Uterus (tissue), 2 donors: ENCODE data around the gene RBM12.

Experiments
- POLR2A ChIP-seq, 2 donors: fragments of 450-650 bp; IDR thresholded peaks; one replicate each; pipeline ENCODE4 v1.6.1; 2016; ENCODE audit warnings: antibody characterized with exemption in 2 of 2, mild to moderate bottlenecking in 1 of 2, moderate library complexity in 1 of 2
- TF ChIP-seq, protein P1 (sequence below), 4 experiments: fragments of 200-600 bp in 2 of 4; fragments of 450-650 bp in 2 of 4; sonication (generic) in 2 of 4; IDR thresholded peaks; one replicate each; pipeline ENCODE4 v1.5.1; 2016 to 2019; ENCODE audit warnings: antibody characterized with exemption in 4 of 4, mild to moderate bottlenecking in 2 of 4, moderate library complexity in 1 of 4

DNA sequence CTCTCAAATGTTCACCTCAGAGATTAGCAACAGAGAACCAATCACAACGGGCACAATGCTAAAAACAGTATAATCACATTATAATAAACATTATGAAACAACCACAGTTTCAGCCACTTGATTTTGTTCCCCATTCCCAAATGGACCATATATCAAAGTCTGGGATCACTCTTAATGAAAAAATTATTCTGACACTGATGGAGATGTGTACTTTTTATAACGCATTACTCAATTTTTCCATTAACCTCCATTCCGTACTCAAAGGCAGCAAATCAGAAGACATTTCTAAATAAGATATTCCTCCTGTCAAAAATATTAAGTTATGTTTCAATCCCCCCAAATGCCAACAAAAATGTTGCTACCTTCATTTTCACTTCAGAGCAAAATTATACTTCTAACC, 2.8 kb downstream of the RBM12 start:
- TF ChIP-seq, protein P1, sequence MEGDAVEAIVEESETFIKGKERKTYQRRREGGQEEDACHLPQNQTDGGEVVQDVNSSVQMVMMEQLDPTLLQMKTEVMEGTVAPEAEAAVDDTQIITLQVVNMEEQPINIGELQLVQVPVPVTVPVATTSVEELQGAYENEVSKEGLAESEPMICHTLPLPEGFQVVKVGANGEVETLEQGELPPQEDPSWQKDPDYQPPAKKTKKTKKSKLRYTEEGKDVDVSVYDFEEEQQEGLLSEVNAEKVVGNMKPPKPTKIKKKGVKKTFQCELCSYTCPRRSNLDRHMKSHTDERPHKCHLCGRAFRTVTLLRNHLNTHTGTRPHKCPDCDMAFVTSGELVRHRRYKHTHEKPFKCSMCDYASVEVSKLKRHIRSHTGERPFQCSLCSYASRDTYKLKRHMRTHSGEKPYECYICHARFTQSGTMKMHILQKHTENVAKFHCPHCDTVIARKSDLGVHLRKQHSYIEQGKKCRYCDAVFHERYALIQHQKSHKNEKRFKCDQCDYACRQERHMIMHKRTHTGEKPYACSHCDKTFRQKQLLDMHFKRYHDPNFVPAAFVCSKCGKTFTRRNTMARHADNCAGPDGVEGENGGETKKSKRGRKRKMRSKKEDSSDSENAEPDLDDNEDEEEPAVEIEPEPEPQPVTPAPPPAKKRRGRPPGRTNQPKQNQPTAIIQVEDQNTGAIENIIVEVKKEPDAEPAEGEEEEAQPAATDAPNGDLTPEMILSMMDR (IDR thresholded peaks at IDR 0.05): no peak
- no peak for TF ChIP-seq POLR2A (IDR thresholded peaks at IDR 0.05)
